Measurements from ENCODE around the gene APCDD1L. TPM values are rescaled to one million over a fixed set of nuclear protein-coding genes. Genes with fewer than 3 reads are reported as not detected.
A peak's percentile ranks its signal among the peaks of the same experiment; 100 is the strongest.

APCDD1L gene
- total and polyA plus RNA-seq, 2 of the 8 experiments (the other 6 are each of a cell fraction or from before 2014, with no cell fraction given): 0.83 to 3.1 TPM

DNA sequence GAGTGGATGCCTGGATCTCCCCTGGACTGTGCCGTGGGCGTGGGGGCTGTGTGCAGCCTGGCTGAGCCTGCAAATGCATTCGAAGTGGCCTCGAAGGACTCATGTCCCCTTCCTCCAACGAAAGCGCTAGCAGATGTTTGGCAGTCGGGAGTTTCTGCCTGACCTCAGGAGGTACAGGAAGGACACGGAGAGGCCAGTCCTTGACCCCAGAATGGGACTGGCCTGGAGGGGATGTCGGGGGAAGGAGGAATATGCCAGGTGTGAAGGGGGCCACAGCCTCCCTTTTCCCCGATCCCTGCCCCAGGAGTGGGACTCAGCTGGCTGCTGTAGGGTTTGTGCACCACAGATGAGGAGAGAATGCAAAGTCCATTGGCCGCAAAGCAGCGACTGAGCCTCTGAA is 45.6 kb downstream of the APCDD1L start:
- Histone ChIP-seq H3K27ac (ENCODE audit: low read depth, low read length) (no peak overlapping the region), H4K8ac (ENCODE audit: extremely low read depth, insufficient read depth, low read length) (no peak overlapping the region), H3K79me1 (ENCODE audit: low read depth, low read length) (no peaks in the 10 kb centered on the region), H3K23me2 (ENCODE audit: low read depth, low read length) (no peaks in the 10 kb centered on the region), H2AFZ (ENCODE audit: low read length) (no peak overlapping the region), H2BK120ac (replicated peaks; ENCODE audit: low read depth, low read length) (no peak overlapping the region), H3K4me1 (replicated peaks in 1 of 4; ENCODE audit: control insufficient read depth in 3 of 4, insufficient read depth in 4 of 4, low read length in 3 of 4) (peaks cover 0 to 7% (median 2%) of the 10 kb centered on the region in 4 experiments; a peak in 4 of 7 replicates), H3K4ac (replicated peaks; ENCODE audit: insufficient read length, low read depth, low read length) (no peak overlapping the region), H3K4me3 (ENCODE audit: extremely low read depth in 1 of 4, insufficient read depth in 2 of 4, low read depth in 3 of 4, low read length in 4 of 4) (no peak overlapping the region), H2BK20ac (ENCODE audit: low read length) (no peak overlapping the region), H2AK5ac (ENCODE audit: low read depth, low read length) (no peak overlapping the region), H3K4me2 (ENCODE audit: insufficient read depth in 1 of 2, low read depth in 2 of 2, low read length in 2 of 2) (no peak overlapping the region), H4K20me1 (replicated peaks in 1 of 2; ENCODE audit: control insufficient read depth in 1 of 2, insufficient read depth in 2 of 2, low read length in 2 of 2) (no peaks in the 10 kb centered on the region), H3K23ac (ENCODE audit: insufficient read length) (no peak overlapping the region), H2BK5ac (ENCODE audit: low read depth, low read length) (no peak overlapping the region), H3K9me3 (ENCODE audit: insufficient read depth in 2 of 2, low read depth in 1 of 2, low read length in 1 of 2) (no peaks in the 10 kb centered on the region), H3K56ac (replicated peaks; ENCODE audit: insufficient read length, low read depth, low read length) (no peak overlapping the region), H4K5ac (ENCODE audit: insufficient read length, low read depth, low read length) (no peak overlapping the region), H3K14ac (ENCODE audit: insufficient read length) (no peak overlapping the region), H3K79me2 (ENCODE audit: control insufficient read depth in 1 of 2, insufficient read depth in 2 of 2, low read length in 2 of 2) (no peaks in the 10 kb centered on the region), H2BK15ac (ENCODE audit: low read length) (no peak overlapping the region), H2BK12ac (ENCODE audit: low read depth, low read length) (no peak overlapping the region), H3K36me3 (ENCODE audit: control insufficient read depth in 2 of 4, insufficient read depth in 4 of 4, low read length in 3 of 4) (no peaks in the 10 kb centered on the region), H3K27me3 (replicated peaks in 1 of 4; ENCODE audit: control insufficient read depth in 3 of 4, extremely low read depth in 1 of 4, insufficient read depth in 3 of 4, low read length in 3 of 4) (no peaks in the 10 kb centered on the region), H4K91ac (replicated peaks; ENCODE audit: insufficient read length, low read length) (no peak overlapping the region), H3K18ac (ENCODE audit: extremely low read depth, low read length) (no peak overlapping the region), H3K9ac (replicated peaks in 1 of 4; ENCODE audit: extremely low read depth in 1 of 4, low read depth in 3 of 4, low read length in 3 of 4) (no peak overlapping the region)
- WGBS, 2 experiments (ENCODE audit: extremely low coverage in 1 of 2, insufficient coverage in 1 of 2, insufficient read length in 1 of 2, insufficient replicate concordance in 2 of 2, low coverage in 1 of 2, low lambda C conversion rate in 2 of 2, missing lambda C conversion rate in 1 of 2): 95% methylated on average over 9 of the region's 12 CpGs; no CpG with 5 or more reads in 1 of the 2 experiments
- FAIRE-seq: no peak
- peak in 1 of 2 experiments; percentile 39 for DNase-seq (ENCODE audit: low read depth in 1 of 2, low spot score in 2 of 2)
- ChIA-PET CTCF (ENCODE audit: partially characterized antibody) (no interaction called here), POLR2A (ENCODE audit: partially characterized antibody) (interaction anchor here (1.4 kb wide), 1 partner anchor 9 kb away, joined by 4 read pairs; no protein-coding TSS in a partner anchor)
- TF ChIP-seq RBBP5 (IDR thresholded peaks at IDR 0.05; ENCODE audit: borderline replicate concordance, low read depth, low read length) (no peak), EP300 (IDR thresholded peaks at IDR 0.05; ENCODE audit: borderline replicate concordance in 1 of 2, low read depth in 2 of 2, low read length in 2 of 2) (no peak), TCF12 (IDR thresholded peaks at IDR 0.05; ENCODE audit: low read depth, low read length) (no peak), ASH2L (IDR thresholded peaks at IDR 0.05; ENCODE audit: low read length) (no peak), BRCA1 (IDR thresholded peaks at IDR 0.05; ENCODE audit: low read depth, low read length) (no peak), JUND (IDR thresholded peaks at IDR 0.05; ENCODE audit: low read length) (no peak), SP1 (IDR thresholded peaks at IDR 0.05; ENCODE audit: low read depth, low read length) (no peak), TBP (IDR thresholded peaks at IDR 0.05; ENCODE audit: low read depth, low read length) (no peak), SP4 (IDR thresholded peaks at IDR 0.05; ENCODE audit: low read length) (no peak), BCL11A (IDR thresholded peaks at IDR 0.05; ENCODE audit: low read depth in 2 of 2, low read length in 2 of 2) (no peak)
- TF ChIP-seq, protein P1, sequence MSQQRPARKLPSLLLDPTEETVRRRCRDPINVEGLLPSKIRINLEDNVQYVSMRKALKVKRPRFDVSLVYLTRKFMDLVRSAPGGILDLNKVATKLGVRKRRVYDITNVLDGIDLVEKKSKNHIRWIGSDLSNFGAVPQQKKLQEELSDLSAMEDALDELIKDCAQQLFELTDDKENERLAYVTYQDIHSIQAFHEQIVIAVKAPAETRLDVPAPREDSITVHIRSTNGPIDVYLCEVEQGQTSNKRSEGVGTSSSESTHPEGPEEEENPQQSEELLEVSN (IDR thresholded peaks at IDR 0.05): no peak
